GM10266 (cell line): ENCODE results near the gene ALX4.

Experiments used
- DNase-seq: peaks from one replicate; pipeline ENCODE4 v3.0.0; 2012; ENCODE audit errors: extremely low spot score
- TF ChIP-seq, protein P1 (sequence below): IDR thresholded peaks from 2 replicates; pipeline ENCODE4 v1.5.1; 2012; ENCODE audit warnings: mild to moderate bottlenecking, low read depth; ENCODE audit not compliant: control insufficient read depth, insufficient read depth; ENCODE audit errors: missing control alignments

The ALX4 gene

DNA sequence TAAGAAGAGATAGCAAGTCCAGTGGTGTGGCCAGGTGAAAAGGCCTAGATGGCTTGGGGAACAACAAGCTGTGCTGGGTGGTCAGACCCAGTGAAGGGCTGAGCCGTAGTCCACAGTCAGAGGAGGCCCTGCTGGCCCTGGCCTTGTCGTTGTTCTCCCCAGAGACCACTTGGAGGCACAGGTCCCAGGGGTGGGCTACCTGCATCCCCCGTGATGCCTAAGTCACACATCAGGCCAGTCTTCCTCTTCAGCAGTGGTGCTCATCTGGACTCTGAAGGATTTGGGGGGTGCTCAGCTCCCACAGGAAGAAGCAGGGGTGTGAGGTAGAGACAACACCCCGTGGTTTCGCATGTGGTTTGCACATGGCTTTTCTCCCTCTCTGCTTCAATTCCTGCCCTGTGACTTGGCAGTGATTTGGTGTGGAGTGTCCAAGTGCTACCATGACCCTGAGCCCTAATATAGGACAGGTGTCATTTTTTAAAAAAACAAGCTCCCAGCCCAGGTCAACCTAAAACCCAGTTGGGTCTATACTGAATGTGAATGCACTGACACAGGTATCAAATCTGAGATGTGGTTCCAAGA, 51.0 kb downstream of the ALX4 start:
- TF ChIP-seq, protein P1, sequence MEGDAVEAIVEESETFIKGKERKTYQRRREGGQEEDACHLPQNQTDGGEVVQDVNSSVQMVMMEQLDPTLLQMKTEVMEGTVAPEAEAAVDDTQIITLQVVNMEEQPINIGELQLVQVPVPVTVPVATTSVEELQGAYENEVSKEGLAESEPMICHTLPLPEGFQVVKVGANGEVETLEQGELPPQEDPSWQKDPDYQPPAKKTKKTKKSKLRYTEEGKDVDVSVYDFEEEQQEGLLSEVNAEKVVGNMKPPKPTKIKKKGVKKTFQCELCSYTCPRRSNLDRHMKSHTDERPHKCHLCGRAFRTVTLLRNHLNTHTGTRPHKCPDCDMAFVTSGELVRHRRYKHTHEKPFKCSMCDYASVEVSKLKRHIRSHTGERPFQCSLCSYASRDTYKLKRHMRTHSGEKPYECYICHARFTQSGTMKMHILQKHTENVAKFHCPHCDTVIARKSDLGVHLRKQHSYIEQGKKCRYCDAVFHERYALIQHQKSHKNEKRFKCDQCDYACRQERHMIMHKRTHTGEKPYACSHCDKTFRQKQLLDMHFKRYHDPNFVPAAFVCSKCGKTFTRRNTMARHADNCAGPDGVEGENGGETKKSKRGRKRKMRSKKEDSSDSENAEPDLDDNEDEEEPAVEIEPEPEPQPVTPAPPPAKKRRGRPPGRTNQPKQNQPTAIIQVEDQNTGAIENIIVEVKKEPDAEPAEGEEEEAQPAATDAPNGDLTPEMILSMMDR, result no peak
- DNase-seq, result no peak

DNA sequence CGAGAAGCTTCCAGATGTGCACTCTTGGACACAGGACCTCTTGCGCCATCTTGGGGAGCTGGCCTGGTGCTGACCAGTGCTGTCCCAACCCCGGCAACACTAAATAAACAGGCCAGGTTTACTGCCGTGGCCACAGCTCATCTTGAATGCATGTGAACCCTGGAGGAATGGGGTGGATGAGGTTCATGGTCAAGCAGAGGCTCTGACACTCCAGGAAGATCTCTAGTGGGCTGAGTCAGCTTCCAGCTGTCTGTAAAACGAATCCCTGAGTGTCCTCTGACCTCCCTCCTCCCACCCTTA, 51.8 kb downstream of the ALX4 start:
- TF ChIP-seq, protein P1, result no peak

DNA sequence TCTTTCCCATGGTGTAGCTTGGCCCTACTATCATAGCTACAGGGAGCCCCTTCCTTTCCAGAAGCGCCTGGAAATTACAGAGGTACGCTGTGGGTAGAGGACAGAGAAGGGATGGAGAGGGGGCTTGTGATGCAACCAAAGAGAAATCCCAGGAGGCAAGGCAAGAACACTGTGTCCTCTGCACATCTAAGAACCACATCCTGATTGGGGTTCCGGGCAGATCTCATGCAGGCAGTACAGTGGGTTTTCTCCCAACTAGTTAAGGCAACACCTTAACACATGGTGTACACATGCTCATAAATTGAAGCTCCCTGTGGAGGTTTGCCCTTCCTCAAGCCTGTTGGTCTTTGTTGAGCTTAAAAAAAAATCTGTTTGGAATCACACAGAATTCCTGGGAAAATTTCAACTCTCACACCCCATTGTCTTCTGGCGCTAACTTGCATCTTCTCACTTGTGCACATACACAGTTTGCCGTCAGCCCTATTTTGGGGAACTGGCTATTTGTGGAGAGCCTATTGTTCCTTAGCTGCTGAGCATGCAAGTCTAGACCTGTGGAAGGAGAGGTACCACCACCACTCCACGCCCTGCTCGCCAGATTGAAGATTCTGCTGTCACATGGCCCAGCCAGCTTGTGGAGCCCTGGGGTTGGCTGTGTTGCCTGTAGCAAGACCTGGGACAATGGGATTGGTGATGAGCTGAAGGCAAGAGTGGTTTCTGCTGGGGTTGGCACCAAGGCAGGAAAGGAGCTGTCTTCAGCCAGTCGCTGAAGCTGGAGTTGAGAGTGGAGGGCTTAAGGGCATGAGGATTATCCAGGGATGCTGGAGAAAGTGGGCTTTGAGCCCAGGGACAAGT, 52.4 kb downstream of the ALX4 start:
- TF ChIP-seq, protein P1, result no peak
- no peak for DNase-seq

More for the DNA sequence above, 51.8 kb downstream of the ALX4 start:
- no peak for DNase-seq

DNA sequence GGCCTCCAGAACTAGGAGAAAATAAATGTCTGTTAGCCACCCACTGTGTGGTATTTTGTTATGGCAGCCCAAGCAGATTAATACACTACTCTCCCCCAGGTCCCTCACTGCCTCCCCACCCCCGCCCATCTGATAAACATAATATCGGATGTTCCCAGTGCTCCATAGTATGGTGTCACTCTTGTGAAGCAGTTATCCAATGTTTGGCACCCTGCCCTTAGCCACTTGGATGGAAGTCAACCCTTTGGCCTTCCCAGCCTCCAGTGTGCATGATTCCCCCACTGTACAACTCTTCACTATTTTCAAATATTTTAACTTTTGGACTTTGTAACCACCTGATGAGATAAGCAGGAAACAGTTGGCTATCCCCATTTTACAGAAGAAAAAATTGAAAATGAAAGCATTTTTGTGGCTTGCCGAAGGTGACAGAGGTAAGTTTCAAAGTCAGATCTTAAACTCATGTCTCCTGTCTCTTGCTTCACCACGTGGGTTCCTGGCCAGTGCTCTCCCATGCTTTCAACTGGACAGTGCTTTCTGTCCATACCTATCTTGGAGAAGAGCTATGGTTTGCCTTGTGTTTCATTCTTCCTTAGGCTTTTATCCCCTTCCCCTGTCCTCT, 53.2 kb downstream of the ALX4 start:
- TF ChIP-seq, protein P1, result no peak

DNA sequence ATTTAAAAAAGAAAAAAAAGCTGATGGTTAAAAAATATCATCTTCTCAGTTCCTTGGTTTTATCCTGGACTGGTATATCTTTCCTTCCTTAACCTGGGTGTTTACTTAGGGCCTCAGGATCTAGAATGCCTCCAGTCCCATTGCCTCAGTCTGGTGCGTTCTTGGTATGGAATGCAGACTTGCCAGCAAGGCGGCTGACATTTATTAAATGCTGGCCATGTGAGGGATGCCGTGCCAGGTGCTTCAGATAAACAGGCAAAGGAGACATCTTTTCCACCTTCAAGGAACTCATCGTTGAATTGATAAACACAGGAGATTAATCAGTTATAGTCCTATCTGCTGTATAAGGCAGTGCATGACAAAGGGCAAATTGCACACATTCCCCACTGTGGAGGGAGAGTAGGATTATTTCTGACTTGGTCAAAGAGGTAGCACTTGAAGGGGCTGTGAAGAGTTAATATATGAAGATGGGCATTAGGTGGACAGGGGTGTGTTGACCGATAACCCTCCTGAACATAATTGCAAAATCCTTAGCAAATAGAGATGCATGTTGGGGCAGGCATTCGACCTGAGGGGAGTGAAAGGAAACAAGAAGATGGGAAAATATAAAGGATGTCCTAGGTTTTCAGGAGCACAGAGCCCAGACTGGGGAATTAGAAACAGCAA, 54.4 kb downstream of the ALX4 start:
- TF ChIP-seq, protein P1, result no peak
- no peak for DNase-seq

More for the DNA sequence above, 53.2 kb downstream of the ALX4 start:
- DNase-seq, result no peak

DNA sequence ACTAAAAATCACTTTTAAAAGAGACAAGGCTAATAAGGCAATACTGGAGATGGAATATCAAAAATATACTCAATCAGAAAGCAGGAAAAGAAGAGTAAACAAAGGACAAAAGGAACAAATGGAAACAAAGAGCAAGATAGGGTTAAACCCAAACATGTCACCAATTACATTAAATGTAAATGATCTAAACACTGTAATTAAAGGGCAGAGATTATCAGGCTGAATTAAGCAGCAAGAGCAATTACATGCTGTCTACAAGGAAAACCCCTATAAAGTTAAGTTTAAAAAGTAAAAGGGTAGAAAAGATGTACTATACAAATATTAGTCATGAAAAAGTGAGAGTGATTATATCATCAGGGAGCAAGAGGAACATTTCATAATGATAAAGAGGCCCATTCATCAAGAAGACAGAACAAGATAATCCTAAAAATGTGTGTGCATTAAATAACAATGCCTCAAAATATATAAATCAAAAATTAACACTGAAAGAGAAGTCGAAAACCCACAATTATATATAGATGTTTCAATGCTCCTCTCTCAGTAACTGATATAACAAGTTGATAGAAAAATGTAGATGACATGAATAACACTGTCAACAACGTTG, 56.8 kb downstream of the ALX4 start:
- DNase-seq, result no peak
- TF ChIP-seq, protein P1, result no peak
